Measurements from ENCODE around the gene SLC7A8. TPM values are rescaled to one million over a fixed set of nuclear protein-coding genes. Genes with fewer than 3 reads are reported as not detected.

Gene SLC7A8
- total RNA-seq, 3 donors from 2014 or later: 46.8 to 98.9 (median 61.9) TPM

GRCh38 chr14:23114669-23115038 lies 68.8 kb downstream of the SLC7A8 start:
- H3K4me3 ChIP-seq: no peak overlapping the region
- peaks cover 0 to 3% of the 10 kb centered on the region in 2 donors for H3K4me1 ChIP-seq
- H3K27ac ChIP-seq: peak overlapping the region; percentile 67 to 77
- no peaks in the 10 kb centered on the region for H3K27me3 ChIP-seq
- TF ChIP-seq POLR2AphosphoS5 (IDR thresholded peaks at IDR 0.05): no peak
- TF ChIP-seq POLR2A (IDR thresholded peaks at IDR 0.05): no peak
- no peak for TF ChIP-seq CTCF (IDR thresholded peaks at IDR 0.05)
- H3K9me3 ChIP-seq: no peaks in the 10 kb centered on the region
- intact Hi-C loops (cut with DNase I; ENCODE audit: low total_unique reads): no loop called here
- H3K36me3 ChIP-seq: no peaks in the 10 kb centered on the region
- DNase-seq (ENCODE audit: low spot score in 2 of 2): no peak

- H3K4me1 ChIP-seq: peaks cover 0 to 3% of the 10 kb centered on the region in 2 donors
- no peak for DNase-seq (ENCODE audit: low spot score in 2 of 2)
- no peak overlapping the region for H3K27ac ChIP-seq
- no peaks in the 10 kb centered on the region for H3K27me3 ChIP-seq
- H3K9me3 ChIP-seq: no peaks in the 10 kb centered on the region
- H3K36me3 ChIP-seq: no peaks in the 10 kb centered on the region
- intact Hi-C loops (cut with DNase I; ENCODE audit: low total_unique reads): no loop called here
- H3K4me3 ChIP-seq: no peak overlapping the region
- no peak for TF ChIP-seq POLR2AphosphoS5 (IDR thresholded peaks at IDR 0.05)
These were observed 69.4 kb downstream of the SLC7A8 start for GRCh38 chr14:23114120-23114458.

GRCh38 chr14:23113431-23114119 lies 69.9 kb downstream of the SLC7A8 start:
- TF ChIP-seq POLR2A (IDR thresholded peaks at IDR 0.05) (no peak), CTCF (IDR thresholded peaks at IDR 0.05) (no peak), POLR2AphosphoS5 (IDR thresholded peaks at IDR 0.05) (no peak)
- H3K4me3 ChIP-seq: no peak overlapping the region
- peaks cover 0 to 3% of the 10 kb centered on the region in 2 donors for H3K4me1 ChIP-seq
- no peaks in the 10 kb centered on the region for H3K27me3 ChIP-seq
- no peaks in the 10 kb centered on the region for H3K9me3 ChIP-seq
- no peak overlapping the region for H3K27ac ChIP-seq
- no peaks in the 10 kb centered on the region for H3K36me3 ChIP-seq
- intact Hi-C loops (cut with DNase I; ENCODE audit: low total_unique reads): no loop called here
- DNase-seq (ENCODE audit: low spot score in 2 of 2): no peak

GRCh38 chr14:23112359-23113178 lies 70.9 kb downstream of the SLC7A8 start:
- Histone ChIP-seq H3K27me3 (no peaks in the 10 kb centered on the region), H3K36me3 (no peaks in the 10 kb centered on the region), H3K9me3 (no peaks in the 10 kb centered on the region), H3K4me1 (peaks cover 0 to 3% of the 10 kb centered on the region in 2 donors), H3K27ac (no peak overlapping the region), H3K4me3 (no peak overlapping the region)
- intact Hi-C loops (cut with DNase I; ENCODE audit: low total_unique reads): no loop called here
- TF ChIP-seq POLR2A (IDR thresholded peaks at IDR 0.05): no peak
- TF ChIP-seq CTCF (IDR thresholded peaks at IDR 0.05): no peak
- no peak for TF ChIP-seq POLR2AphosphoS5 (IDR thresholded peaks at IDR 0.05)
- no peak for DNase-seq (ENCODE audit: low spot score in 2 of 2)

- no peaks in the 10 kb centered on the region for H3K36me3 ChIP-seq
- H3K4me3 ChIP-seq: no peak overlapping the region
- TF ChIP-seq POLR2A (IDR thresholded peaks at IDR 0.05) (no peak), POLR2AphosphoS5 (IDR thresholded peaks at IDR 0.05) (no peak), CTCF (IDR thresholded peaks at IDR 0.05) (no peak)
- DNase-seq (ENCODE audit: low spot score in 2 of 2): no peak
- H3K9me3 ChIP-seq: no peaks in the 10 kb centered on the region
- no peaks in the 10 kb centered on the region for H3K27me3 ChIP-seq
- no peak overlapping the region for H3K27ac ChIP-seq
- H3K4me1 ChIP-seq: peaks cover 0 to 3% of the 10 kb centered on the region in 2 donors
- intact Hi-C loops (cut with DNase I; ENCODE audit: low total_unique reads): no loop called here
These were observed 72.7 kb downstream of the SLC7A8 start for GRCh38 chr14:23110579-23111365.

All from breast epithelium (tissue), 4 donors.